ENCODE measurements around the gene SPATA18.
"Not testable (repeated sequence)": the region's sequence is repeated elsewhere in the genome, so short reads cannot be mapped to it uniquely, and the experiment has no call there.

The SPATA18 gene

DNA sequence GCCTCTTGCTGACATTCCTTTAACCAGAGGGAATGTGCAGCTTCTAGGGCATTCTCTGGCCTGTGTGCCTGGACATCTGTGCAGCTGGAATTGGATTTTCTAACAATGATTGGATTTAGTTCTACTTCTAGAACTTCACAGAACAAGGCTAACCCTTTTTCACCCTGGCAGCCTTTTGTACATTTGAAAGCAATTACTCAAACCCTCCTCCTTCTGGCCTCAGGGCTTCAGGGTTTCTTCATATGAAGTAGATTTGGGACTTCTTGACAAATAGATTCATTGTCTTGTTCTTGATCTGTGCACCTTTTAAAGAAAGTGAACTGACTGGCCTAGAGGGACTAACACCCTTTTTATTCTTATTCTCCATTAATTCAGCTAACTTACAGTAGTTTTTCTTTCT, 30.1 kb downstream of the SPATA18 start:
- no peak overlapping the region for H3K4me2 ChIP-seq (ENCODE audit: low read depth, low read length, poor library complexity, severe bottlenecking)
- H2AFZ ChIP-seq (ENCODE audit: low read depth, low read length, severe bottlenecking): no peak overlapping the region
- no peaks in the 10 kb centered on the region for H3K36me3 ChIP-seq (ENCODE audit: low read length)
- H3K79me2 ChIP-seq (ENCODE audit: insufficient read depth, low read length): no peaks in the 10 kb centered on the region
- TF ChIP-seq, protein P1, sequence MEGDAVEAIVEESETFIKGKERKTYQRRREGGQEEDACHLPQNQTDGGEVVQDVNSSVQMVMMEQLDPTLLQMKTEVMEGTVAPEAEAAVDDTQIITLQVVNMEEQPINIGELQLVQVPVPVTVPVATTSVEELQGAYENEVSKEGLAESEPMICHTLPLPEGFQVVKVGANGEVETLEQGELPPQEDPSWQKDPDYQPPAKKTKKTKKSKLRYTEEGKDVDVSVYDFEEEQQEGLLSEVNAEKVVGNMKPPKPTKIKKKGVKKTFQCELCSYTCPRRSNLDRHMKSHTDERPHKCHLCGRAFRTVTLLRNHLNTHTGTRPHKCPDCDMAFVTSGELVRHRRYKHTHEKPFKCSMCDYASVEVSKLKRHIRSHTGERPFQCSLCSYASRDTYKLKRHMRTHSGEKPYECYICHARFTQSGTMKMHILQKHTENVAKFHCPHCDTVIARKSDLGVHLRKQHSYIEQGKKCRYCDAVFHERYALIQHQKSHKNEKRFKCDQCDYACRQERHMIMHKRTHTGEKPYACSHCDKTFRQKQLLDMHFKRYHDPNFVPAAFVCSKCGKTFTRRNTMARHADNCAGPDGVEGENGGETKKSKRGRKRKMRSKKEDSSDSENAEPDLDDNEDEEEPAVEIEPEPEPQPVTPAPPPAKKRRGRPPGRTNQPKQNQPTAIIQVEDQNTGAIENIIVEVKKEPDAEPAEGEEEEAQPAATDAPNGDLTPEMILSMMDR (IDR thresholded peaks at IDR 0.05; ENCODE audit: insufficient read depth, low read length, poor library complexity, severe bottlenecking): no peak
- TF ChIP-seq EZH2phosphoT487 (conservative IDR thresholded peaks at IDR 0.05; ENCODE audit: low read length): no peak
- H4K20me1 ChIP-seq (ENCODE audit: low read depth, low read length): no peaks in the 10 kb centered on the region
- H3K9ac ChIP-seq (ENCODE audit: low read length): no peak overlapping the region
- no peaks in the 10 kb centered on the region; the same call in 1 of the 2 replicates for H3K9me2 ChIP-seq (replicated peaks; ENCODE audit: insufficient read depth, low read length)
- H3K4me3 ChIP-seq (ENCODE audit: insufficient read depth, low read length, poor library complexity, severe bottlenecking): no peak overlapping the region
- H3K27ac ChIP-seq (ENCODE audit: low read depth, low read length): no peak overlapping the region
- no peaks in the 10 kb centered on the region for H3K9me3 ChIP-seq (ENCODE audit: insufficient read depth, low read length)
- H3K27me3 ChIP-seq (ENCODE audit: low read length): no peaks in the 10 kb centered on the region
- H3F3A ChIP-seq (ENCODE audit: insufficient read depth): no peaks in the 10 kb centered on the region

DNA sequence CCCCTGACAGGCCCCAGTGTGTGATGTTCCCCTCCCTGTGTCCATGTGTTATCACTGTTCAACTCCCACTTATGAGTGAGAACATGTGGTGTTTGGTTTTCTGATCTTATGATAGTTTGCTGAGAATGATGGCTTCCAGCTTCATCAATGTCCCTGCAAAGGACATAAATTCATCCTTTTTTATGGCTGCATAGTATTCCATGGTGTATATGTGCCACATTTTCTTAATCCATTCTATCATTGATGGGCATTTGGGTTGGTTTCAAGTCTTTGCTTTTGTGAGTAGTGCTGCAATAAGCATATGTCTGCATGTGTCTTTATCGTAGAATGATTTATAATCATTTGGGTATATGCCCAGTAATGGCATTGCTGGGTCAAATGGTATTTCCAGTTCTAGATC, 35.3 kb downstream of the SPATA18 start:
- H3K9me2 ChIP-seq (replicated peaks; ENCODE audit: insufficient read depth, low read length); H3K9me3 ChIP-seq (ENCODE audit: insufficient read depth, low read length); H3K79me2 ChIP-seq (ENCODE audit: insufficient read depth, low read length); H4K20me1 ChIP-seq (ENCODE audit: low read depth, low read length); H3F3A ChIP-seq (ENCODE audit: insufficient read depth); H2AFZ ChIP-seq (ENCODE audit: low read depth, low read length, severe bottlenecking); H3K9ac ChIP-seq (ENCODE audit: low read length); H3K4me2 ChIP-seq (ENCODE audit: low read depth, low read length, poor library complexity, severe bottlenecking); H3K4me3 ChIP-seq (ENCODE audit: insufficient read depth, low read length, poor library complexity, severe bottlenecking); H3K27me3 ChIP-seq (ENCODE audit: low read length); H3K27ac ChIP-seq (ENCODE audit: low read depth, low read length); H3K36me3 ChIP-seq (ENCODE audit: low read length): not testable (repeated sequence)

DNA sequence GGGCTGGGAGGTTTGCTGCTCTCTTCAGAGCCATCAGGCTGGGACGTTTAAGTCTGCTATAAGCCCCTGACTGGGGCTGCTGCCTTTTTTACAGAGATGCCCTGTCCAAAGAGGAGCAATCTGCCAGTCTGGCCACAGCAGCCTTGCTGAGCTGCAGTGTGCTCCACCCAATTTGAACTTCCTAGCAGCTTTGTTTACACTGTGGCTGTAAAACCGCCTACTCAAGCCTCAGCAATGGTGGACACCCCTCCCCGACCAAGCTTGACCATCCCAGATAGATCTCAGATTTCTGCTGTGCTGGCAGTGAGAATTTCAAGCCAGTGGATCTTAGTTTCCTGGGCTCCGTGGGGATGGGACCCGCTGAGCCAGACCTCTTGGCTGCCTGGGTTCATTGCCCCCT, 40.7 kb downstream of the SPATA18 start:
- Histone ChIP-seq H3F3A (ENCODE audit: insufficient read depth) (no peaks in the 10 kb centered on the region), H3K4me2 (ENCODE audit: low read depth, low read length, poor library complexity, severe bottlenecking) (no peak overlapping the region), H3K27me3 (ENCODE audit: low read length) (no peaks in the 10 kb centered on the region), H3K79me2 (ENCODE audit: insufficient read depth, low read length) (no peaks in the 10 kb centered on the region), H3K9ac (ENCODE audit: low read length) (no peak overlapping the region), H4K20me1 (ENCODE audit: low read depth, low read length) (no peaks in the 10 kb centered on the region), H3K9me3 (ENCODE audit: insufficient read depth, low read length) (no peaks in the 10 kb centered on the region), H3K27ac (ENCODE audit: low read depth, low read length) (no peak overlapping the region), H3K36me3 (ENCODE audit: low read length) (no peaks in the 10 kb centered on the region), H2AFZ (ENCODE audit: low read depth, low read length, severe bottlenecking) (no peak overlapping the region), H3K4me3 (ENCODE audit: insufficient read depth, low read length, poor library complexity, severe bottlenecking) (no peak overlapping the region), H3K9me2 (replicated peaks; ENCODE audit: insufficient read depth, low read length) (no peaks in the 10 kb centered on the region)
- TF ChIP-seq EZH2phosphoT487 (conservative IDR thresholded peaks at IDR 0.05; ENCODE audit: low read length): no peak

DNA sequence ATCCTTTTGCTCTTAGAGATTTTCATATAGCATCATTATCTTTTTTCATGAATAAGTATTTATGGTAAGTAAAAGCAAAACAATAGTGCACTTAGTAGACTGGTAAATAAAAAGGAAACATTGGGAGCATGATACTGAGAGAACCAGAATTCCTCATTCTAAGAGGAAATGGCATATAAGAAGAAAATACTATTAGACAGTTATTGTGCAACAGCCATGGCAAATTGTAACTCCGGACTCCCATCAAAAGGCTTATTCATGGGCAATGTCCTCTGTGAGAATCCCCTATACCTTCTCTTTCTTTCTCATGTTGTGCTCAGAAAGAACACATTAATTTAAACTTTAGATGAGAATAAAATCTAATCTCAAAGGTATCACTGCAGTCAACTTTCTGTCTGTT, 42.4 kb downstream of the SPATA18 start:
- TF ChIP-seq EZH2phosphoT487 (conservative IDR thresholded peaks at IDR 0.05; ENCODE audit: low read length): no peak
- TF ChIP-seq, protein P1 (IDR thresholded peaks at IDR 0.05; ENCODE audit: insufficient read depth, low read length, poor library complexity, severe bottlenecking): no peak
- Histone ChIP-seq H2AFZ (ENCODE audit: low read depth, low read length, severe bottlenecking) (no peak overlapping the region), H3K4me3 (ENCODE audit: insufficient read depth, low read length, poor library complexity, severe bottlenecking) (no peak overlapping the region), H3K9ac (ENCODE audit: low read length) (no peak overlapping the region), H3K36me3 (ENCODE audit: low read length) (no peaks in the 10 kb centered on the region), H3F3A (ENCODE audit: insufficient read depth) (no peaks in the 10 kb centered on the region), H3K27me3 (ENCODE audit: low read length) (no peaks in the 10 kb centered on the region), H3K9me3 (ENCODE audit: insufficient read depth, low read length) (no peaks in the 10 kb centered on the region), H4K20me1 (ENCODE audit: low read depth, low read length) (no peaks in the 10 kb centered on the region), H3K9me2 (replicated peaks; ENCODE audit: insufficient read depth, low read length) (no peaks in the 10 kb centered on the region), H3K79me2 (ENCODE audit: insufficient read depth, low read length) (no peaks in the 10 kb centered on the region), H3K27ac (ENCODE audit: low read depth, low read length) (no peak overlapping the region), H3K4me2 (ENCODE audit: low read depth, low read length, poor library complexity, severe bottlenecking) (no peak overlapping the region)
